GM10847 (cell line): ENCODE data around the gene POLDIP3.

ENCODE experiments used
- POLR2A ChIP-seq: IDR thresholded peaks from 2 replicates; pipeline ENCODE4 v1.6.1; 2011; ENCODE audit not compliant: insufficient read length; ENCODE audit errors: extremely low read depth

Gene POLDIP3

DNA sequence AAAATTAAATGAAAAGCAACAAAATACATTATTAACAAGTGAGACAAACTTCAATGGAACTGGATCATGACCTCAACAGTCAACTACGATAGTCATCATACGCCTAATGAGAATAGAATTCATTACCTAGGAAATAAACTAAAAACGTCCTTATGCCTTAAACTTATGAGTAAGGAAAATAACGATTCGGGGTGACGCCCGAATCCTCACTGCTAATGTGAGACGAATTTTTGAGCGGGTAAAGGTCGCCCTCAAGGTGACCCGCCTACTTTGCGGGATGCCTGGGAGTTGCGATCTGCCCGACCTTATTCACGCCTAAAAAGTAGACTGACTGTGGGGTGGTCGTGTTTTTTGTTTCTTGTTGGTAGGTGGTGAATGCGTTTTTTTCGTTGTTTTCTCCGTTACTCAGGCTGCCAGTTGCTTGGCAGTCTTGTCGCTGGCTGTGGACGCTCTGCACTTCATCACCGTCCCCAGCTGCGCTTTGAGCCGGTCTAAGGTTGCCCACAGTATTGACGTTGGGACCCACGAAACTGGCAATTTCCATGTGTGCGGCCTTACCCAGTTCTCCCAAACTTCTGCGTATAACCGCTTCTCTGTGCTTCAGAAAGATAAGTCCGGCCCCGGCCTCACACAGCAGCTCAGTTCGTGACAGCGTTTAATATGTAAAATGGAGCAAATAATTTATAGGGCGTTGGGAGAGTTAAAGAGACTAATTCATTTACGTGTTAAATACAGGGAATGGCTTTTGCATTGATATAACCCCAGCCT is 593 bp upstream of the POLDIP3 start:
- TF ChIP-seq POLR2A = peak; percentile 100

- TF ChIP-seq POLR2A = no peak
Measured at GRCh38 chr22:42613872-42614301, 796 bp downstream of the POLDIP3 start.

GRCh38 chr22:42612336-42612735 is 2.3 kb downstream of the POLDIP3 start:
- TF ChIP-seq POLR2A = no peak

DNA sequence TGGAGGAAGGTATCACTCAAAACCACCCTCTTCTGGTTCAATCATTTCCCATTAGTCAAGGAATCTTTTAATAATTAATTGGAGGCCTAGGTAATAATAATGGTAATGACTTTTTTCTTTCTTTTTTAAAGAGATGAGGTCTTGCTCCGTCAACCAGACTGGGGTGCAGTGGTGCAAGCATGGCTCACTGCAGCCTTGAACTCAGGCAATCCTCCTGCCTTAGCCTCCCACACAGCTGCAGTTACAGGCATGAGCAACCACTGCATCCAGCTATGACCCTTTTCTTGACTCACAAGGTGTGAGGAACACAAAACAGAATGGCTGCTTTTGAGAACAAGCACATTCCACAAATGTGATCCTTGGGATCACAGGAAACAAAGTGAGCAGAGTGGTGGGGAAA is 3.6 kb downstream of the POLDIP3 start:
- no peak for TF ChIP-seq POLR2A

GRCh38 chr22:42610186-42610585 is 4.5 kb downstream of the POLDIP3 start:
- TF ChIP-seq POLR2A = no peak

GRCh38 chr22:42608823-42609361 is 5.8 kb downstream of the POLDIP3 start:
- no peak for TF ChIP-seq POLR2A

DNA sequence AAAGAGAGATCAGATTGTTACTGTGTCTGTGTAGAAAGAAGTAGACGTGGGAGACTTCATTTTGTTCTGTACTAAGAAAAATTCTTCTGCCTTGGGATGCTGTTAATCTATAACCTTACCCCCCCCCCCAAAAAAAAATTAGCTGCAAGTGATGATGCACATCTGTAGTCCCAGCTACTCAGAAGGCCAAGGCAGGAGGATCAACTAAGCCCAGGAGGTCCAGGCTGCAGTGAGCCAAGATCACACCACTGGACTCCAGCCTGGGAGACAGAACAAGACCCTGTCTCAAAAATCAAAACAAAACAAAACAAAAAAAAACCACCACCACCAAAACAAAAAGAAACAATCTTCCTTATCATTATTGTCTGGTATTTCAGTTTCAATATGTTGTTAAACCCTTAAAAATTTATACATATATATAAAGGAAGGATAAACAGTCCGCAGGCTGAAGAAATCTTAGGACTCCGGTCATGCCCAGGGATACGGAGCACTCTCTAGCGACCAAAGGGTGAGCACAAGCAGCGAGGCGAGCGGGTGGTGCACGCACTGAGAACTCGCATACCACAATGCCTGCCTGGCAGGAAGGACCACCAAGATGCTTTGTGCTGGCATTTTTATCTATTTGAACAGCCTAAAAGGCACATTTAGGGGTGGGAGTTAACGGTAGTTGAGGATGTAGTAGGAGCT is 6.4 kb downstream of the POLDIP3 start:
- no peak for TF ChIP-seq POLR2A

DNA sequence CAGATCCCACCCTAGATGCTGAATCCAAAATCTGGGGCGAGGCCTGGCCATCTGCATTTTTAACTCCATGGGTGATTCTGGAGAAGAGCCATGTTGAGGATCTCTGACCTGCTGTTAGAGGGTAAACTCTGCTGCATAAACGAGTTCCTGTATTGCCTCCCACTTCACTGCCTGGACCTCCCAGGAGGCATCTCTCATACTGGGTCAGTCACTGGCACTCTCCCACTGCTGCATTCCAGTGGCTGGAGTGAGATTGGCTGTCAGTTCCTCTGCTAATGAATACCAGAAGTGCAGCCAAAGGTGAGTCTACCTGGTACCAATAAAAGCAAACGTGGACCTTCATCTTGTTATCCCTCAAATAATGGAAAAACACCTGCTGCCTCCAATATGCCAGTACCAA is 10.3 kb downstream of the POLDIP3 start:
- no peak for TF ChIP-seq POLR2A

- TF ChIP-seq POLR2A = no peak
Measured at GRCh38 chr22:42603427-42603826, 11.3 kb downstream of the POLDIP3 start.

DNA sequence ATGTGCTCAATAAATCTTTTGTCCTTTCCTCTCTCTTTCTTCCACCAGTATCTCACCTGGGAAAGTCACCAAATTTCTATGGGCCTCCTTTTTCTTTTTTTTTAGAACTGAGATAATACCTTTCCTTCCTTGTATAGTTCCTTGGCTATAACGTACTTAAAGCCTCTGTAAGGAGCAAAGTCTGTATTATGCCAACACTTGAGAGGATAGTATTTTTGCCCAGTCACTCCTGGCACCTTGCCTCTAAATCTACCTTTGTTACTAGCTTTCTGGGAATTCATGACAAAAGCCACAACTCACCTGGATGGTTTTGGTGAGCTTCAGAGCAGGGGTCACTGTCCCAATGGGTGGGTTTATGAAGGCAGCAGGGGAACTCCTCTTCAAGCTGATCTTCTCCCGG is 12.2 kb downstream of the POLDIP3 start:
- TF ChIP-seq POLR2A = no peak

DNA sequence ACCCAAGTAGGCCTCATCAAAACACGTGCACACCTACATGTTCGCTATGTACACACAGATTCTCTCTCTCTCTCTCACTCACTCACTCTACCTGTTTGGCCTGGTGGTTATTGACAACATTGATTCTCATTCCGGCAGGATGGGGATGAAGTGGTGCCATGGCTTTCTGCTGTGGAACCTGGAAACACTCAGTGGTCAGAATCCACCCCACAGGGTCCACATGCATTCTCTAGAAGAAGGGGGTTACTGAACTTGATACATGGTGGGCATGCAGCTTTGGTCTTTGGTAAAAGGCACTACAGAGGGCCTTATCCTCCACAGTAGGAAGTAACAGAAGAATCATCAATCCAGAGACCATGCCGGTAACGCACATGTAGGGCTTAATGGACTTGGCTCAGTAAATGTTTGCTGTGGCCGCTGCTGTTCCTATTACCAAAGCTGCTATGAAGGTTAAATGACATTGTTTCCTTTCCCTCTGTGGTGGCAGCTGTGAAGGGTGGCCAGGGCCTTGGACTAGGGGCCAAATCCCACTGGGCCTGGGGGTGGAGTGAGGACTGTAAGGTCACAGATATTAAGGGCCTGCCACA is 12.7 kb downstream of the POLDIP3 start:
- no peak for TF ChIP-seq POLR2A

DNA sequence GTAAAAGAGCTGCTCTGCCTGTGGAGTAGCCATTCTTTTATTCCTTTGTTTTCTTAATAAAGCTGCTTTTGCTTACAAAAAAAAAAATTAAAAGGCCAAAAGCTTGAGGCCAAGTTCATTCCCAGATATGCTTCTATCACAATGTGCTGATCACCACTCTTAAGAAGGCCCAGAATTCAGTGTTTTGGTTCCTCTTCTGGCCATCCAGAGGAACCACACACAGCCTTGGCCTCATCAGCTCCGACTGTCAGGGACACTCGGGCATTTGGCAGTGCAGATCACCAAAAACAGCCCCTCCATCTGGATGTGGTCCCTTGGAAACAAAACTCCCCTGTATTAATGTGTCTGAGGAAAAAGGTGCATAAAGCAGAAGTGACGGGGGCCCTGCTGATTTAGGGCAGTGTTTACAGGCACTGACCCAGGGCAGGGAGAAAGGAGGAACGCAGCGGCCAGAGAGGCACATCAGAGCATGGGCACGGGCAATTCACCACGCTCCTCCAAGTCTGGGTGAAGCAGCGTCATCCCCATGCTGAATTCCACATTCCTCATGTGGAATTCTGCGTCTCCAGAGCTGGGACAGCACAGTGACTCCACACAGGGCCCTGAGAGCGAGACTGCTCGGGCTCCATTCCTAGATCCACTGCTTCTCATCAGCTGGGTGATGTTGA is 17.7 kb downstream of the POLDIP3 start:
- TF ChIP-seq POLR2A = no peak

GRCh38 chr22:42596336-42596735 is 18.3 kb downstream of the POLDIP3 start:
- TF ChIP-seq POLR2A = no peak

GRCh38 chr22:42595434-42595833 is 19.2 kb downstream of the POLDIP3 start:
- no peak for TF ChIP-seq POLR2A

GRCh38 chr22:42591987-42592386 is 22.7 kb downstream of the POLDIP3 start:
- no peak for TF ChIP-seq POLR2A
